H1 (cell line): Measurements from ENCODE around the gene SMYD3.

ENCODE experiments used
- CBX5 ChIP-seq: fragments of 300-800, 300-1000 bp; sonication (generic); IDR thresholded peaks from 2 replicates; pipeline ENCODE4 v1.7.1; 2016; ENCODE audit warnings: antibody characterized with exemption, low read length, low read depth
- CHD7 ChIP-seq: fragments of 300-600 bp; sonication (generic); IDR thresholded peaks from 2 replicates; pipeline ENCODE4 v1.7.1; 2012; ENCODE audit warnings: low read length, moderate library complexity, mild to moderate bottlenecking, inconsistent platforms; ENCODE audit not compliant: insufficient replicate concordance
- CREB1 ChIP-seq: IDR thresholded peaks from 2 replicates; pipeline ENCODE4 v1.6.1; 2012; ENCODE audit warnings: inconsistent platforms
- CTCF ChIP-seq, 3 experiments: IDR thresholded peaks; 1 replicate in 2 of 3; 2 replicates in 1 of 3; pipeline versions ENCODE4 v1.5.1 to v1.6.1; 2011; ENCODE audit warnings: low read length in 3 of 3, mild to moderate bottlenecking in 3 of 3, inconsistent platforms in 2 of 3, low read depth in 1 of 3, moderate library complexity in 1 of 3; ENCODE audit not compliant: insufficient read depth in 1 of 3; ENCODE audit errors: control extremely low read depth in 1 of 3
- EZH2 ChIP-seq: fragments of 200-600 bp; sonication (generic); IDR thresholded peaks from 2 replicates; pipeline ENCODE4 v1.7.1; 2012; ENCODE audit warnings: low read depth, mild to moderate bottlenecking, moderate library complexity, low read length, inconsistent platforms; ENCODE audit not compliant: severe bottlenecking
- MAFK ChIP-seq: IDR thresholded peaks from 2 replicates; pipeline ENCODE4 v1.6.1; 2012; ENCODE audit warnings: low read depth, mild to moderate bottlenecking, improper control_type of control experiment, low read length
- MAX ChIP-seq: IDR thresholded peaks from 2 replicates; pipeline ENCODE4 v1.6.1; 2012; ENCODE audit warnings: inconsistent platforms
- POLR2A ChIP-seq, 2 experiments: IDR thresholded peaks; 1 replicate in 1 of 2; 2 replicates in 1 of 2; pipeline ENCODE4 v1.6.1; 2011; ENCODE audit warnings: low read depth in 2 of 2, low read length in 2 of 2, mild to moderate bottlenecking in 2 of 2; ENCODE audit errors: control extremely low read depth in 1 of 2
- POLR2AphosphoS5 ChIP-seq: IDR thresholded peaks from 2 replicates; pipeline ENCODE4 v1.6.1; 2011; ENCODE audit warnings: low read depth, low read length
- RBBP5 ChIP-seq: IDR thresholded peaks from 2 replicates; pipeline ENCODE4 v1.7.1; 2012; ENCODE audit warnings: low read depth, mild to moderate bottlenecking, inconsistent platforms, low read length, moderate library complexity, borderline replicate concordance
- RNF2 ChIP-seq: fragments of 200-900, 300-1000 bp; sonication (generic); IDR thresholded peaks from 2 replicates; pipeline ENCODE4 v1.7.1; 2016; ENCODE audit warnings: borderline replicate concordance, low read depth, mild to moderate bottlenecking, antibody characterized with exemption, low read length; ENCODE audit not compliant: poor library complexity, severe bottlenecking; ENCODE audit errors: missing control alignments
- SIX5 ChIP-seq: IDR thresholded peaks from 2 replicates; pipeline ENCODE4 v1.6.1; 2011; ENCODE audit warnings: mild to moderate bottlenecking, low read depth, low read length
- SP1 ChIP-seq: IDR thresholded peaks from 2 replicates; pipeline ENCODE4 v1.6.1; 2011; ENCODE audit warnings: low read depth, low read length

- TF ChIP-seq CTCF (IDR thresholded peaks at IDR 0.05; ENCODE audit: control extremely low read depth in 1 of 3, insufficient read depth in 1 of 3, low read depth in 1 of 3, low read length in 3 of 3) (no peak), POLR2A (IDR thresholded peaks at IDR 0.05; ENCODE audit: control extremely low read depth in 1 of 2, low read depth in 2 of 2, low read length in 2 of 2) (no peak), RNF2 (no peak), SP1 (no peak), CREB1 (no peak), MAX (no peak), CHD7 (no peak), EZH2 (no peak), CBX5 (no peak), SIX5 (no peak), POLR2AphosphoS5 (no peak), RBBP5 (no peak), MAFK (no peak)
These were observed 679.8 kb downstream of the SMYD3 start for GRCh38 chr1:245827301-245827700.
